T-helper 2 cell (primary cell): ENCODE results near the gene PAPPA.

Experiments used
- DNase-seq, 5 experiments: peaks; one replicate each; pipeline versions ENCODE4 v3.0.0 to v3.0.0-alpha.2; 2012 to 2022

PAPPA gene

DNA sequence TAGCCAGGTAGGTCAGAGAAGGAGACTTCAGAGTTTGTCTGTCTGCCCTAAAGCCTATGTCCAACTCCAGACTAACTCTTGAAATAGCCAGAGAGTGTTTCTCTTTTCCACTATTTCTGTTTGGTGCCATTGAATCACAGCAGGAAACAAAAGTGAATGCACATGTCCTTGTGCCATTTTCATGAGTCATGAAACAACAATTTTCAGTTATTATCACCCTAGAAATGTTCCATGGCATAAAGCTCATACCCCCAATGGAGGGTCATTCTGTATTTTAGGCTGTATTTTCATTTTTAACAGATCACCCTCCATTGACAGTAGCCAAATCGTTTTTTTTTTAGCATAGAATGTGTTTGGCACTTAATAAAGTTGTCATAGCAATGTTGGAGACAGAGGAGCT, 124.7 kb downstream of the PAPPA start:
- no peak for DNase-seq

GRCh38 chr9:116279230-116279629, 125.6 kb downstream of the PAPPA start:
- DNase-seq: no peak

DNA sequence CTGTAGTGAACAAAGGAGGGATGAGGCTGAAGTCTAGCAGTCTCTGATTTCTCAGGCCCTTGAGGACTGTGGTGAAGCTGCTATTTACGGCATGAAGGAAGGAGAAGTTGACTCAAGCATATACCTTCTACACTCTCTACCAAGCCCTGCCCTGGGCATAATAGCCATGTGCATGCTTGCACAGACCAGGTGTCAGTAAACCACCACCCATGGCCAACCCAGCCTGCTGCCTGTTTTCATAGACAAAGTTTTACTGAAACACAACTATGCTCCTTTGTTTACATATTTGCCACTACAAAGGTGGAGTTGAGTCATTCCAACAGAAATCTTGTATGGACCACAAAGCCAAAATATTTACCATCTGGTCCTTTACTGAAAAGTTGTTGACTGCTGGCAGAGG, 126.9 kb downstream of the PAPPA start:
- DNase-seq: no peak

DNA sequence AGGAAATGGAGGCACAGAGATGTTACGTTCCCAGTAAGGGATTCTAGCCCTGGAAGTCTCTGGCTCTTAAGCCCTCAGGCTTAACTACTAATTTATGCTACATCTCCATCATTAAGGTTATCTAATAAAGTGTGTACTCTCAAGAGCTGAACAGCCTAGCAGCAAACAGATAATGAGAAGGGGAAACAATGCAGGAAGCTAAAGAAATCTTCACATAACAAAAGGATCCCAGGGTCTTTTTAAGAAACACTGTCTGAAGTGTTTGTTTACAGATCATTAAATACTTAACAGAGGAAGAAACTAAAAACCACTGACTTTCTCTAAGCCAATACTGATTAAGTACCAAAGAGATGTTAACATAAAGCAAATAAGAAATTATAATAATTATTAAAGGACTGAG, 129.0 kb downstream of the PAPPA start:
- no peak for DNase-seq

GRCh38 chr9:116284518-116284917, 130.9 kb downstream of the PAPPA start:
- no peak for DNase-seq

- DNase-seq: no peak
Observed at GRCh38 chr9:116285320-116285719, 131.7 kb downstream of the PAPPA start.

- no peak for DNase-seq
Observed at GRCh38 chr9:116286297-116286696, 132.7 kb downstream of the PAPPA start.

- DNase-seq: no peak
Observed at GRCh38 chr9:116287721-116288120, 134.1 kb downstream of the PAPPA start.

GRCh38 chr9:116288658-116289057, 135.1 kb downstream of the PAPPA start:
- no peak for DNase-seq

DNA sequence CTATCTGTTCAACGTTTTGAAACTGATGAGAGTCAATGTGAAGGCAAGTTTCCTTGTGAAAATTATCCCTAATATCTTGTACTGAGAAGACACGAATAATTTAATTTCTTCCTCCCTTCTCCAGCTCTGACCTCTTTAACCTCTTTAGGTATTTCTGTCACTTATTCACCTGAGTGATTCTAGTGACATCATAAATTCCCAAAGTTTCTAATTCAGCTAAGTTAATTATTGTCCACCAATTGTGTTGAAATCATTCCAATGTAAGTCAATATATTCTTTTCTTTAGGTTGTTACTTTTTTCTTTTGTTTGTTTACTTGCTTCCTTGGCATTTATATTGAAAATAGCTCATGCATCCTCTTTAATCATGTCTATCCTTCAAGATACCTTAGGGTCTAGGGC, 143.8 kb downstream of the PAPPA start:
- no peak for DNase-seq

DNA sequence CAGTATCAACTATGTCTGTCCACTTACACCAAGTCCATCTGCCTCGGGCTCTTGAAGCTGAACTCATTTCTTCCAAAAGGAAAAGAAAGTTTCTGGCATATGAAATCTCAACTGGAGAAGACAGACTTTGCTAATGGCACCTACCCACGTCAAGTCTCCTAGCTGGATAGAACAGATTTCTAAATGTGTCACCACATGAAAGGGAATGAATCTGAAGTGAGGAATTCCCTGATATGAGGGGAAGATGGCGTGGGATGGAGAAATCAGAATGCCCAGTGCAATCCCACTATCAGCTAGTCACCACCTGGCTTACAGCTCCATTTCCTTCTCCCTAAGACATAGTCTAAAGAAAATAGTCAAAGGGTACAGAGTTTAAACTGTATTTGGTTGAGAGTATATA, 144.7 kb downstream of the PAPPA start:
- no peak for DNase-seq

- no peak for DNase-seq
Observed at GRCh38 chr9:116298878-116299391, 145.3 kb downstream of the PAPPA start.

- DNase-seq: no peak
Observed at GRCh38 chr9:116300360-116300870, 146.8 kb downstream of the PAPPA start.

DNA sequence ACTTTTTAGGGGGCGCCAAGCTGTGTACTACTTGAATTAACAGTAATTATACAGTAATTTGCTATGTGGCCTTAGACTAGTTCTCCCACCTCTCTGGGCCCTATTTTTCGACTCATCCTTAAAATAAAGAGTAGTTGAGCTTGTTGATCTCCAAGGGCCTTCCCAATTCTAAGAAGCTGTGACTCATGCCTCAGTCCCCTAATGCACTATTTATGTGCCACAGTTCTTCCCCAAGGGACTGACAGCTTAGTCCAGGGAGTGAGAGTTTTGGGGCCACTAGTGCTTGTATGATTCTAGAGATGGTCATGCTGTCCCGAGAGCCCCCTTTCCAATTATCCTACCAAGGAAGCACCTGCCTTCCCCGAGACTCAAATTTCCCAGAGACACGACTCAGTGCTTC, 149.7 kb downstream of the PAPPA start:
- no peak for DNase-seq

- DNase-seq: no peak
Observed at GRCh38 chr9:116303886-116304538, 150.4 kb downstream of the PAPPA start.

DNA sequence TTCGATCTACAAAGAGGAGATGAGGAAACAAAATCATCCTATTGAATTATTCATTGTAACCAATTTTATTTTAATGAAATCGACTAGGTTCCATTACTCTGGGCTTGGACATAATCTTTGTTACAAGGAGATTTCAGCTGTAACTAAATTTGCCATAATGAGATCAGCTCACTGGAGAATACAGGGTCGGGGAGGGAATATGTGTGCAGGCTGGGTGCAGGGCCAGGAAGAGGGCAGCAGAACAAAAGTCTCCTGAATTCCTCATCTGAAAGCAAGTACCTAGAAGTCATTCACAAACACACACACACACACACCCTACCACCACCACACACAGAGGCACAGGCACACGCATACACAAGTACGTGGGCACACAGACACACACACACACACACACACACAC, 151.2 kb downstream of the PAPPA start:
- DNase-seq: no peak

GRCh38 chr9:116308076-116308475, 154.5 kb downstream of the PAPPA start:
- no peak for DNase-seq

- DNase-seq: no peak
Observed at GRCh38 chr9:116309900-116310611, 156.5 kb downstream of the PAPPA start.

DNA sequence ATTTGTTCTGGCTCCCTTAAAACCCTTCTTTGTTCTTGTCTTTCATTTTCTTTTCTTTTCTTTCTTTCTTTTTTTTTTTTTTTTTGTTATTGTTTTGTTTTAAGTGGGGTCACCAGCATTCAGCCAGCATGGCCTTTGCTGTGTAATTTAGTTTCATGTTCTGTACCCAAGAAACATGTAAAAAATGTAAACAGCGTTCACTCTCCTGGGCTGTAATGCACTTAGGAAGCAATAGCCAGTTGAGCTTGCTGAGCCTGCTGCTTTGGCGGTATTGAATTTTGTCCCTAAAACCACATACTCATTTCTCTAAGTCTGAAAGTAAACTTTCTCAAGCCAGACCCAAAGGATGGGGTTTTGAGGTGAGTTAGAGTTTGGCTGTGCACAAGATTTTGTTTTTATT, 158.6 kb downstream of the PAPPA start:
- DNase-seq: no peak

DNA sequence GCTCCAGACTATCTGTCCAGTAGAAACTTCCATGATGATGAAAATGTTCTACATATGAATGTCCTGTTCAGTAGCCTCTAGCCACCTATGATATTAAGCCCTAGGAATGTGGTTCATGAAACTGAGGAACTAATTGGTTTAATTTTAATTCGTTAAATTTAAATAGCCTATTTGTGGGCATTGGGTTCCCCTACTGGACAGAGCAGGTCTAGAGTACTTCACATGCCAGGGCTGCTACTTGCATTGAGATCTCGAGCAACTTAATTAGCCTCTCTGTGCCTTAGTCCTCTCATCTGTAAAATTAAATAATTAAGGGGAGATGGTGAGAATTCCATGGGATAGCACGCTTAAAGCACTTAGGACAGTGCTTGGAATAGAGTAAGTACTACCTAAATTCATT, 160.0 kb downstream of the PAPPA start:
- DNase-seq: no peak

GRCh38 chr9:116316246-116316645, 162.7 kb downstream of the PAPPA start:
- DNase-seq: no peak

- no peak for DNase-seq
Observed at GRCh38 chr9:116317503-116317902, 163.9 kb downstream of the PAPPA start.

GRCh38 chr9:116318468-116319374, 165.1 kb downstream of the PAPPA start:
- DNase-seq: no peak
